ENCODE measurements around the gene SLA2.

- TF ChIP-seq, protein P1, sequence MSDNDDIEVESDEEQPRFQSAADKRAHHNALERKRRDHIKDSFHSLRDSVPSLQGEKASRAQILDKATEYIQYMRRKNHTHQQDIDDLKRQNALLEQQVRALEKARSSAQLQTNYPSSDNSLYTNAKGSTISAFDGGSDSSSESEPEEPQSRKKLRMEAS (IDR thresholded peaks at IDR 0.05; ENCODE audit: low read depth), result no peak
- no peak for TF ChIP-seq ELF1 (IDR thresholded peaks at IDR 0.05)
- TF ChIP-seq, protein P2, sequence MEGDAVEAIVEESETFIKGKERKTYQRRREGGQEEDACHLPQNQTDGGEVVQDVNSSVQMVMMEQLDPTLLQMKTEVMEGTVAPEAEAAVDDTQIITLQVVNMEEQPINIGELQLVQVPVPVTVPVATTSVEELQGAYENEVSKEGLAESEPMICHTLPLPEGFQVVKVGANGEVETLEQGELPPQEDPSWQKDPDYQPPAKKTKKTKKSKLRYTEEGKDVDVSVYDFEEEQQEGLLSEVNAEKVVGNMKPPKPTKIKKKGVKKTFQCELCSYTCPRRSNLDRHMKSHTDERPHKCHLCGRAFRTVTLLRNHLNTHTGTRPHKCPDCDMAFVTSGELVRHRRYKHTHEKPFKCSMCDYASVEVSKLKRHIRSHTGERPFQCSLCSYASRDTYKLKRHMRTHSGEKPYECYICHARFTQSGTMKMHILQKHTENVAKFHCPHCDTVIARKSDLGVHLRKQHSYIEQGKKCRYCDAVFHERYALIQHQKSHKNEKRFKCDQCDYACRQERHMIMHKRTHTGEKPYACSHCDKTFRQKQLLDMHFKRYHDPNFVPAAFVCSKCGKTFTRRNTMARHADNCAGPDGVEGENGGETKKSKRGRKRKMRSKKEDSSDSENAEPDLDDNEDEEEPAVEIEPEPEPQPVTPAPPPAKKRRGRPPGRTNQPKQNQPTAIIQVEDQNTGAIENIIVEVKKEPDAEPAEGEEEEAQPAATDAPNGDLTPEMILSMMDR (IDR thresholded peaks at IDR 0.05), result no peak
- TF ChIP-seq YY1 (IDR thresholded peaks at IDR 0.05; ENCODE audit: low read depth), result no peak
Observed at GRCh38 chr20:36591281-36591680, 54.7 kb downstream of the SLA2 start.
